ENCODE results near the gene CLDN1. TPM values are rescaled to one million over a fixed set of nuclear protein-coding genes. Genes with fewer than 3 reads are reported as not detected.

CLDN1 gene
- total and polyA plus RNA-seq, 2 of the 13 experiments (the other 11 are each of a cell fraction or from before 2014, with no cell fraction given) = 42.7 to 51.6 TPM

GRCh38 chr3:190308154-190308553 is 14.1 kb downstream of the CLDN1 start:
- in situ Hi-C loops (cut with HindIII; ENCODE audit: extremely low pct_ligation_motif_present, low pct_unique_long_range_greater_than_20kb) = no loop called here
- H3K4me1 ChIP-seq (ENCODE audit: insufficient read depth, low read length) = peaks cover 76% of the 10 kb centered on the region
- ChIA-PET POLR2A (interaction anchor here (1.4 to 2.6 kb wide), 4 partner anchors 10 to 37 kb away, joined by 15 to 54 read pairs (median 16); partner anchors contain the start of gene CLDN1), CTCF (ENCODE audit: low intra/inter-chr PET ratio, low total read pairs) (no interaction called here)
- peaks cover 5 to 30% of the 10 kb centered on the region in 2 experiments; a peak in 4 of 5 replicates for H3K36me3 ChIP-seq (replicated peaks in 1 of 2; ENCODE audit: control insufficient read depth in 1 of 2, insufficient read depth in 2 of 2, low read length in 2 of 2)
- WGBS (ENCODE audit: low lambda C conversion rate) = 94% methylated on average over 5 of the region's 5 CpGs
- no TSS peak for BruUV-seq (replicated peaks)
- no peaks in the 10 kb centered on the region for H4K20me1 ChIP-seq (ENCODE audit: insufficient read depth, low read length)
- FAIRE-seq (no peak), ATAC-seq (no peak), DNase-seq (ENCODE audit: low spot score) (no peak)
- no peak for TF ChIP-seq CHD2 (IDR thresholded peaks at IDR 0.05; ENCODE audit: low read depth, low read length)
- TF ChIP-seq ZMAT3 (CRISPR knock-in tag; conservative IDR thresholded peaks at IDR 0.05) = no peak
- intact Hi-C loops (cut with micrococcal nuclease; ENCODE audit: unreplicated experiment) = no loop called here
- no peaks in the 10 kb centered on the region for H3K27me3 ChIP-seq (ENCODE audit: control insufficient read depth in 1 of 2, insufficient read depth in 2 of 2, low read length in 2 of 2)
- peaks cover 35% of the 10 kb centered on the region for H3K79me2 ChIP-seq (ENCODE audit: insufficient read depth, low read length)
- peak overlapping the region; percentile 80 for H3K27ac ChIP-seq (ENCODE audit: extremely low read length, insufficient read depth, low read length)
- no peak overlapping the region for H2AFZ ChIP-seq (ENCODE audit: low read length)
- no peak overlapping the region for H3K9ac ChIP-seq (ENCODE audit: insufficient read depth, low read depth, low read length)
- H3K4me2 ChIP-seq (ENCODE audit: low read depth, low read length) = peak overlapping the region; percentile 9; the same call in 1 of the 2 replicates
- H3K9me3 ChIP-seq (ENCODE audit: low read length) = no peaks in the 10 kb centered on the region
- H3K4me3 ChIP-seq (replicated peaks in 1 of 3; ENCODE audit: insufficient read depth in 1 of 3, low read depth in 2 of 3, low read length in 3 of 3) = no peak overlapping the region; a peak in 1 of 6 replicates

DNA sequence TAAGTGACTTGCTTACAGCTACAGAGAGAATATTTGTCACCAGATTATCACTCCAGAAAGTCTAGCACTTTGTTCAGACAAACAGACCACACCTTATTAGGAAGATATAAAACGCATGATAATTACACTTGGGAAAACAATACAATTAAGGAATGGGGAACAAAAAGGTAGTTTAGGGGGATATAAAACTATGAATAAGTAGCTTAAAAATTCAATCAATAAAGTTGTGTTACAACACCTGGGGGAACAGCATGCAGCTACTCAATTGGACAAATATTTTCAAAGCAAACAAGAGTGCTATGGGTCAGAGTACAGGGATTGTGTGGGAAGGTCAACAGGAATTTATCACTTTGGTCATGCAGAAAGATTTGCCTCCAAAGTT is 15.1 kb downstream of the CLDN1 start:
- H3K4me1 ChIP-seq (ENCODE audit: insufficient read depth, low read length) = peaks cover 68% of the 10 kb centered on the region
- H3K79me2 ChIP-seq (ENCODE audit: insufficient read depth, low read length) = peaks cover 25% of the 10 kb centered on the region
- DNase-seq (ENCODE audit: low spot score) = peak; percentile 94
- in situ Hi-C loops (cut with HindIII; ENCODE audit: extremely low pct_ligation_motif_present, low pct_unique_long_range_greater_than_20kb) (no loop called here), intact Hi-C loops (cut with micrococcal nuclease; ENCODE audit: unreplicated experiment) (no loop called here)
- H3K27me3 ChIP-seq (ENCODE audit: control insufficient read depth in 1 of 2, insufficient read depth in 2 of 2, low read length in 2 of 2) = no peaks in the 10 kb centered on the region
- H3K36me3 ChIP-seq (replicated peaks in 1 of 2; ENCODE audit: control insufficient read depth in 1 of 2, insufficient read depth in 2 of 2, low read length in 2 of 2) = peaks cover 5 to 22% of the 10 kb centered on the region in 2 experiments; a peak in 3 of 5 replicates
- no peak overlapping the region for H2AFZ ChIP-seq (ENCODE audit: low read length)
- BruUV-seq (replicated peaks) = no TSS peak
- FAIRE-seq = peak; percentile 92
- peak overlapping the region; percentile 53 for H3K9ac ChIP-seq (ENCODE audit: insufficient read depth, low read depth, low read length)
- H3K27ac ChIP-seq (ENCODE audit: extremely low read length, insufficient read depth, low read length) = peak overlapping the region; percentile 80
- peak overlapping the region; percentile 61 for H3K4me2 ChIP-seq (ENCODE audit: low read depth, low read length)
- peak overlapping the region in 1 of 3 experiments; percentile 45; a peak in 1 of 6 replicates for H3K4me3 ChIP-seq (replicated peaks in 1 of 3; ENCODE audit: insufficient read depth in 1 of 3, low read depth in 2 of 3, low read length in 3 of 3)
- no peaks in the 10 kb centered on the region for H3K9me3 ChIP-seq (ENCODE audit: low read length)
- ChIA-PET POLR2A (interaction anchor here (1.4 to 2.6 kb wide), 5 partner anchors 11 to 206 kb away, joined by 3 to 54 read pairs (median 15); partner anchors contain the start of gene CLDN1), CTCF (ENCODE audit: low intra/inter-chr PET ratio, low total read pairs) (no interaction called here)
- WGBS (ENCODE audit: low lambda C conversion rate) = 0% methylated on average over 1 of the region's 1 CpG
- no peaks in the 10 kb centered on the region for H4K20me1 ChIP-seq (ENCODE audit: insufficient read depth, low read length)
- peak; percentile 97 for ATAC-seq
- TF ChIP-seq SRY (CRISPR knock-in tag; IDR thresholded peaks at IDR 0.05) (no peak), ZNF572 (CRISPR knock-in tag; IDR thresholded peaks at IDR 0.05) (no peak), ONECUT2 (CRISPR knock-in tag; IDR thresholded peaks at IDR 0.05) (peak; percentile 98), PHF20 (CRISPR knock-in tag; IDR thresholded peaks at IDR 0.05) (no peak), ZNF224 (CRISPR knock-in tag; IDR thresholded peaks at IDR 0.05) (no peak), ZNF326 (CRISPR knock-in tag; IDR thresholded peaks at IDR 0.05; ENCODE audit: borderline replicate concordance) (no peak), ZNF839 (CRISPR knock-in tag; IDR thresholded peaks at IDR 0.05; ENCODE audit: borderline replicate concordance) (no peak), CEBPG (CRISPR knock-in tag; IDR thresholded peaks at IDR 0.05) (peak; percentile 89), ARID2 (CRISPR knock-in tag; IDR thresholded peaks at IDR 0.05; ENCODE audit: borderline replicate concordance) (0 out of 2 replicates have a peak, but pooled peaks have one; percentile 52), ZNF441 (CRISPR knock-in tag; IDR thresholded peaks at IDR 0.05; ENCODE audit: borderline replicate concordance) (no peak), MAFF (IDR thresholded peaks at IDR 0.05; ENCODE audit: low read depth, low read length) (no peak), ERF (CRISPR knock-in tag; IDR thresholded peaks at IDR 0.05) (no peak; the same call in 1 of the 2 replicates), EED (CRISPR knock-in tag; IDR thresholded peaks at IDR 0.05) (no peak)
- TF ChIP-seq, protein P1, sequence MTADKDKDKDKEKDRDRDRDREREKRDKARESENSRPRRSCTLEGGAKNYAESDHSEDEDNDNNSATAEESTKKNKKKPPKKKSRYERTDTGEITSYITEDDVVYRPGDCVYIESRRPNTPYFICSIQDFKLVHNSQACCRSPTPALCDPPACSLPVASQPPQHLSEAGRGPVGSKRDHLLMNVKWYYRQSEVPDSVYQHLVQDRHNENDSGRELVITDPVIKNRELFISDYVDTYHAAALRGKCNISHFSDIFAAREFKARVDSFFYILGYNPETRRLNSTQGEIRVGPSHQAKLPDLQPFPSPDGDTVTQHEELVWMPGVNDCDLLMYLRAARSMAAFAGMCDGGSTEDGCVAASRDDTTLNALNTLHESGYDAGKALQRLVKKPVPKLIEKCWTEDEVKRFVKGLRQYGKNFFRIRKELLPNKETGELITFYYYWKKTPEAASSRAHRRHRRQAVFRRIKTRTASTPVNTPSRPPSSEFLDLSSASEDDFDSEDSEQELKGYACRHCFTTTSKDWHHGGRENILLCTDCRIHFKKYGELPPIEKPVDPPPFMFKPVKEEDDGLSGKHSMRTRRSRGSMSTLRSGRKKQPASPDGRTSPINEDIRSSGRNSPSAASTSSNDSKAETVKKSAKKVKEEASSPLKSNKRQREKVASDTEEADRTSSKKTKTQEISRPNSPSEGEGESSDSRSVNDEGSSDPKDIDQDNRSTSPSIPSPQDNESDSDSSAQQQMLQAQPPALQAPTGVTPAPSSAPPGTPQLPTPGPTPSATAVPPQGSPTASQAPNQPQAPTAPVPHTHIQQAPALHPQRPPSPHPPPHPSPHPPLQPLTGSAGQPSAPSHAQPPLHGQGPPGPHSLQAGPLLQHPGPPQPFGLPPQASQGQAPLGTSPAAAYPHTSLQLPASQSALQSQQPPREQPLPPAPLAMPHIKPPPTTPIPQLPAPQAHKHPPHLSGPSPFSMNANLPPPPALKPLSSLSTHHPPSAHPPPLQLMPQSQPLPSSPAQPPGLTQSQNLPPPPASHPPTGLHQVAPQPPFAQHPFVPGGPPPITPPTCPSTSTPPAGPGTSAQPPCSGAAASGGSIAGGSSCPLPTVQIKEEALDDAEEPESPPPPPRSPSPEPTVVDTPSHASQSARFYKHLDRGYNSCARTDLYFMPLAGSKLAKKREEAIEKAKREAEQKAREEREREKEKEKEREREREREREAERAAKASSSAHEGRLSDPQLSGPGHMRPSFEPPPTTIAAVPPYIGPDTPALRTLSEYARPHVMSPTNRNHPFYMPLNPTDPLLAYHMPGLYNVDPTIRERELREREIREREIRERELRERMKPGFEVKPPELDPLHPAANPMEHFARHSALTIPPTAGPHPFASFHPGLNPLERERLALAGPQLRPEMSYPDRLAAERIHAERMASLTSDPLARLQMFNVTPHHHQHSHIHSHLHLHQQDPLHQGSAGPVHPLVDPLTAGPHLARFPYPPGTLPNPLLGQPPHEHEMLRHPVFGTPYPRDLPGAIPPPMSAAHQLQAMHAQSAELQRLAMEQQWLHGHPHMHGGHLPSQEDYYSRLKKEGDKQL (CRISPR knock-in tag; IDR thresholded peaks at IDR 0.05; ENCODE audit: low read depth) = no peak; the same call in 1 of the 2 replicates
